ENCODE data around the gene DCDC1. TPM values are rescaled to one million over a fixed set of nuclear protein-coding genes. Genes with fewer than 3 reads are reported as not detected.

DCDC1 gene
- polyA plus RNA-seq, 3 donors: 0.03 TPM; not detected in 2

DNA sequence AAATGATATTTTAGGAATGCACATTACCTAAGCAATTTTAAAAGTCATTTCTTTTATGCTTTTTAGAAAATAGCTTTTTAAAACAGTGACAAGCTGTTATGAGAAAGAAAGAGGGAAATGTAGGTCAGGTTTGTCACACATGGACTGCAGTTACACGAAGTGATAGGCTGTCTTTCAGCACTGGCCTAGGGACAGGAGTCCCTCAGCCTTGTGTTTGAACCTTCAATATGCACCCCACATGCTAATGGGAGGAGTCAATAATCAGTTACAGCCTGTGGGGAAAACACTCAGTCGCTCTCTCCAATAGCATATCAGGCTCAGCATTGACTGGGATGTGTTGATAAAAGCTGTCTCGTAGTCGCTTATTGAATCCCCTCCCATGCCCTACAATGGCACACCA, 45.9 kb upstream of the DCDC1 start:
- TF ChIP-seq, protein P1, sequence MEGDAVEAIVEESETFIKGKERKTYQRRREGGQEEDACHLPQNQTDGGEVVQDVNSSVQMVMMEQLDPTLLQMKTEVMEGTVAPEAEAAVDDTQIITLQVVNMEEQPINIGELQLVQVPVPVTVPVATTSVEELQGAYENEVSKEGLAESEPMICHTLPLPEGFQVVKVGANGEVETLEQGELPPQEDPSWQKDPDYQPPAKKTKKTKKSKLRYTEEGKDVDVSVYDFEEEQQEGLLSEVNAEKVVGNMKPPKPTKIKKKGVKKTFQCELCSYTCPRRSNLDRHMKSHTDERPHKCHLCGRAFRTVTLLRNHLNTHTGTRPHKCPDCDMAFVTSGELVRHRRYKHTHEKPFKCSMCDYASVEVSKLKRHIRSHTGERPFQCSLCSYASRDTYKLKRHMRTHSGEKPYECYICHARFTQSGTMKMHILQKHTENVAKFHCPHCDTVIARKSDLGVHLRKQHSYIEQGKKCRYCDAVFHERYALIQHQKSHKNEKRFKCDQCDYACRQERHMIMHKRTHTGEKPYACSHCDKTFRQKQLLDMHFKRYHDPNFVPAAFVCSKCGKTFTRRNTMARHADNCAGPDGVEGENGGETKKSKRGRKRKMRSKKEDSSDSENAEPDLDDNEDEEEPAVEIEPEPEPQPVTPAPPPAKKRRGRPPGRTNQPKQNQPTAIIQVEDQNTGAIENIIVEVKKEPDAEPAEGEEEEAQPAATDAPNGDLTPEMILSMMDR (IDR thresholded peaks at IDR 0.05): no peak
- no peak overlapping the region for H3K9ac ChIP-seq (ENCODE audit: insufficient read depth, low read length, poor library complexity, severe bottlenecking)
- no peaks in the 10 kb centered on the region for H3K27me3 Mint-ChIP-seq (ENCODE audit: low read depth in 3 of 3)
- H3K79me2 ChIP-seq (ENCODE audit: insufficient read depth, low read length): no peaks in the 10 kb centered on the region
- H3K36me3 ChIP-seq (replicated peaks in 1 of 2; ENCODE audit: control insufficient read depth in 1 of 2, insufficient read depth in 2 of 2, low read length in 2 of 2): peaks cover 0 to 3% of the 10 kb centered on the region in 2 donors
- no peak overlapping the region for H3K4me3 Mint-ChIP-seq
- H3K4me1 ChIP-seq (ENCODE audit: control insufficient read depth in 1 of 2, insufficient read depth in 2 of 2, low read length in 2 of 2): no peaks in the 10 kb centered on the region
- H3K4me2 ChIP-seq (replicated peaks; ENCODE audit: extremely low read depth, low read length, poor library complexity, severe bottlenecking): no peak overlapping the region
- no peaks in the 10 kb centered on the region for H3K9me3 ChIP-seq (replicated peaks in 1 of 2; ENCODE audit: control insufficient read depth in 1 of 2, insufficient read depth in 1 of 2, low read length in 2 of 2)
- H3K4me3 ChIP-seq (replicated peaks in 1 of 3; ENCODE audit: low read depth in 2 of 3, low read length in 3 of 3): no peak overlapping the region
- H3K27ac ChIP-seq (ENCODE audit: low read depth in 1 of 2, low read length in 2 of 2): no peak overlapping the region
- H2AFZ ChIP-seq (ENCODE audit: insufficient read depth, low read depth, low read length, poor library complexity, severe bottlenecking): no peak overlapping the region
- peaks cover 8% of the 10 kb centered on the region in 2 donors for H3K36me3 Mint-ChIP-seq
- H3K27me3 ChIP-seq (ENCODE audit: control insufficient read depth in 2 of 2, insufficient read depth in 2 of 2, low read length in 2 of 2): no peaks in the 10 kb centered on the region
- H3K27ac Mint-ChIP-seq: no peak overlapping the region
- H3K9me3 Mint-ChIP-seq: no peaks in the 10 kb centered on the region
- no peak for DNase-seq
- no peaks in the 10 kb centered on the region for H3K4me1 Mint-ChIP-seq
- intact Hi-C loops (cut with micrococcal nuclease): no loop called here
- H4K20me1 ChIP-seq (ENCODE audit: insufficient read depth, low read length): no peaks in the 10 kb centered on the region
- WGBS (ENCODE audit: insufficient coverage): no CpG with 5 or more reads among the region's 4 CpGs

DNA sequence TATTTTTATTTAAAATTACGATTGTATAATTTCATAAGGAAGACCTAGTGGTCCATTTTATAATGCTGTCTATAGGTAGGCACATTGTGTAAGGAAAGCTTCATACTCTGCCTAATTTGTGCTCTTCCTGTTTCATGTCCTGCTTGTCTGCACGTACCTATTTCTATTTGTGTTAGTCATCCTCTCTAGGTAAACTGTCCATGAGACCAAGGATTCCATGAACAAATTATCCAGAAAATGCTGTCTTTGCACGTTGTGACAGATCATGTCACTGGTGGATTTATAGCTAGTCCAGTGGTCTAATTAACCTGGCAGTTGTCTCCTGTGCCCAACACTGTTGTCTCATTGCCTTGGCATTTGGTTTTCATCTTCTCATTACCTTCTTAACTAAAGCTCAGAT, 44.8 kb upstream of the DCDC1 start:
- H3K4me3 Mint-ChIP-seq: no peak overlapping the region
- Histone ChIP-seq H2AFZ (ENCODE audit: insufficient read depth, low read depth, low read length, poor library complexity, severe bottlenecking) (no peak overlapping the region), H3K27ac (ENCODE audit: low read depth in 1 of 2, low read length in 2 of 2) (no peak overlapping the region), H4K20me1 (ENCODE audit: insufficient read depth, low read length) (no peaks in the 10 kb centered on the region), H3K4me2 (replicated peaks; ENCODE audit: extremely low read depth, low read length, poor library complexity, severe bottlenecking) (no peak overlapping the region), H3K9me3 (replicated peaks in 1 of 2; ENCODE audit: control insufficient read depth in 1 of 2, insufficient read depth in 1 of 2, low read length in 2 of 2) (no peaks in the 10 kb centered on the region), H3K9ac (ENCODE audit: insufficient read depth, low read length, poor library complexity, severe bottlenecking) (no peak overlapping the region), H3K4me1 (ENCODE audit: control insufficient read depth in 1 of 2, insufficient read depth in 2 of 2, low read length in 2 of 2) (no peaks in the 10 kb centered on the region), H3K27me3 (ENCODE audit: control insufficient read depth in 2 of 2, insufficient read depth in 2 of 2, low read length in 2 of 2) (no peaks in the 10 kb centered on the region), H3K36me3 (replicated peaks in 1 of 2; ENCODE audit: control insufficient read depth in 1 of 2, insufficient read depth in 2 of 2, low read length in 2 of 2) (peaks cover 0 to 3% of the 10 kb centered on the region in 2 donors), H3K4me3 (replicated peaks in 1 of 3; ENCODE audit: low read depth in 2 of 3, low read length in 3 of 3) (no peak overlapping the region), H3K79me2 (ENCODE audit: insufficient read depth, low read length) (no peaks in the 10 kb centered on the region)
- 94% methylated on average over 2 of the region's 3 CpGs for WGBS (ENCODE audit: insufficient coverage)
- DNase-seq: no peak
- intact Hi-C loops (cut with micrococcal nuclease): no loop called here
- peaks cover 8% of the 10 kb centered on the region in 2 donors for H3K36me3 Mint-ChIP-seq
- TF ChIP-seq, protein P1 (IDR thresholded peaks at IDR 0.05): no peak
- no peaks in the 10 kb centered on the region for H3K27me3 Mint-ChIP-seq (ENCODE audit: low read depth in 3 of 3)
- H3K27ac Mint-ChIP-seq: no peak overlapping the region
- no peaks in the 10 kb centered on the region for H3K4me1 Mint-ChIP-seq
- no peaks in the 10 kb centered on the region for H3K9me3 Mint-ChIP-seq

Data from CD14-positive monocyte (primary cell).